Head of caudate nucleus (tissue), 42 donors: ENCODE measurements around the gene DDX41.
"Not testable (repeated sequence)": the region's sequence is repeated elsewhere in the genome, so short reads cannot be mapped to it uniquely, and the experiment has no call there.

Source experiments
- DNase-seq, 42 donors: peaks; one replicate each; pipeline versions ENCODE4 v3.0.0 to v3.0.0-alpha.2; 2020 to 2021; ENCODE audit warnings: mixed read lengths in 7 of 42
- intact Hi-C: fragments of 100-400 bp; cut with DNase I; formaldehyde crosslinking; loops from one replicate; pipeline ENCODE4 v1.15.0; 2022

DDX41 gene

DNA sequence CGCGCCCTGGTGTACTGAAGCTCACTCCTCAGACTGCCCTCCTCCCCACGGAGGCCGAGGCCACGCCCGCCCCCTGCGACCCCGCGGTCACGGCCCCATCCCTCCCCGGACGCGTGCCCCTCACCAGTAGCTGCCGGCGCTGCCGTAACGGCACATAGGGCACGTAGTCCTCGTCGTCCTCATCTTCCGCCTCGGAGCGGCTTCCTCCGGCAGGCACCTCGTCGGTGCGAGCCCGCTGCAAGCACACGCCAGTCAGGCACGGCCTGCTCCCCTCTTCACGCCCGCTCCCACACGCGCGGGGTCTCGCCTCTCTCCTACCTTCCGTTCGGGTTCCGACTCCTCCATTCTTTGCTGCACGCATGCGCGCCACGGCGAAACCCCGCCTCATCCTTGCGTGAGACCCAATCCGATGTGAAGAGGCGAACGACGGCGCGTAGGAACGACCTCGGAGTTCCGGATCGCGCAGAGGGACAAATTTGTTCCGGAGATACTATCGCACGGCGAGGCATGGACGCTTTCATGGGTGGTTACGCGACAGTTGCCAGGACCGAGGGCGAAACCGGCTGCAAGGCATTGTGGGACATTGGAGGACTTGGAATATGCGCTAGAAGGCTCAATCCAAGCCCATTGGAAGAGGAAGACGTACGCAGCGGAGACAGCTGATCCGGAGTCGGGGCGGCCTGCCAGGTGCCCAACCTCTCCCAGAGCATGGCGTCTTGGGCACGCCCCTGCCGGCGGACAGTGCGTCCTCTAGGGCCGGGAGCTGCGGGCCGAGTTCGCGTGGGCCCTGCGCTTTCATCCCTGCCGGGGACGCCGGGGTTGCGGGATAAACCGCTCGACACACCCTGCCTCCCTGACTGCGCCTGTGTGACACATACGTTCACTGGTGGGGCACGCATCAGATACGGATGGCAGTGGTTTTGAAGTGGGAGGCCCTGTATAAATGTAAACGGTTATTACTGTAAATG is at the start of gene DDX41:
Gene DDX41 (minus strand): TSS at position 361 of the 968 bp plus-strand sequence. CDS start 16 bp downstream, at position 345.
- intact Hi-C loops: loop anchor here (2.0 to 5.0 kb wide), 2 partner anchors 38 to 90 kb away; partner anchors contain the start of genes FAM193B and GRK6

DNA sequence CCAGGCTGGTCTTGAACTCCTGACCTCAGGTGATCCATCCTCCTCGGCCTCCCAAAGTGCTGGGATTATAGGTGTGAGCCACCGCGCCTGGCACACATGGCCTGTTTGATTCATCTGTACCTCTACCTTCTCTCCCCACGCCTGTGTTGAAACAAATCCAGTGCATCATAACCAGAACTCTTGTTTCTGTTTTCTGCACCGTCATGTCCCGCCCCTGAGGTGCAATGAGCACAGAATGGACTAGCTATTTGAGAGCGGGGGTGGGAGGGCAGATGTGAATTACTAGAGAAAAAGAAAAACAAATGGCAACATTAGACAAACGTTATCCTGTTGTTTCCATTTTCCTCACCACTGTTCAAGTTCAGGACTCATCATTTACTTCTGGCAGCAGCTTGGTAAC is 48.3 kb upstream of the DDX41 start:
- intact Hi-C loops: no loop called here
- DNase-seq: no peak

More for the DNA sequence above, at the start of gene DDX41:
- DNase-seq: peak; percentile 93 to 99 (median 97)

DNA sequence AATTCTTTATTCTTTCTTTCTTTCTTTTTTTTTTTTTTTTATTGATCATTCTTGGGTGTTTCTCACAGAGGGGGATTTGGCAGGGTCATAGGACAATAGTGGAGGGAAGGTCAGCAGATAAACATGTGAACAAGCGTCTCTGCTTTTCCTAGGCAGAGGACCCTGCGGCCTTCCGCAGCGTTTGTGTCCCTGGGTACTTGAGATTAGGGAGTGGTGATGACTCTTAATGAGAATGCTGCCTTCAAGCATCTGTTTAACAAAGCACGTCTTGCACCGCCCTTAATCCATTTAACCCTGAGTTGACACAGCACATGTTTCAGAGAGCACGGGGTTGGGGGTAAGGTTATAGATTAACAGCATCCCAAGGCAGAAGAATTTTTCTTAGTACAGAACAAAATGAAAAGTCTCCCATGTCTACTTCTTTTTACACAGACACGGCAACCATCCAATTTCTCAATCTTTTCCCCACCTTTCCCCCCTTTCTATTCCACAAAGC is 42.7 kb upstream of the DDX41 start:
- intact Hi-C loops, DNase-seq: not testable (repeated sequence)

DNA sequence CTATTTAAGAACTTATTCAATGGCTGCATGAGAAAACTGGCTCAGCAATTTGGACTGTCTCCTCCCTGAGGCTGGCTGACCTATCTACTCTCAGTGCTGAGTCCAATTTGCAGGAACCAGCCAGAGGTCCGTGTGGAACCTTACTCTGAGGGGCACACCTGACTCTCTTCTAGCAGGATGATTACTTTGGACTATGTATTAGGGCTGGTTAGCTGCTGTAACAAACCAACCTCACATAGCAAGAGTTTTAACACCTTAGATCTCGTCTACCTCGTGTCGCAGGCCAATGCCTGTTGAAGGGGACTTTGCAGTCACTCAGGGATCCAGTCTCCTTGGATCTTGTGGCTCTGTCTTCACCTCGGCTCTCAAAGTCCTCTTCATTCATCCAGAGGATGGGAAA is 41.0 kb upstream of the DDX41 start:
- DNase-seq: no peak
- intact Hi-C loops: no loop called here

DNA sequence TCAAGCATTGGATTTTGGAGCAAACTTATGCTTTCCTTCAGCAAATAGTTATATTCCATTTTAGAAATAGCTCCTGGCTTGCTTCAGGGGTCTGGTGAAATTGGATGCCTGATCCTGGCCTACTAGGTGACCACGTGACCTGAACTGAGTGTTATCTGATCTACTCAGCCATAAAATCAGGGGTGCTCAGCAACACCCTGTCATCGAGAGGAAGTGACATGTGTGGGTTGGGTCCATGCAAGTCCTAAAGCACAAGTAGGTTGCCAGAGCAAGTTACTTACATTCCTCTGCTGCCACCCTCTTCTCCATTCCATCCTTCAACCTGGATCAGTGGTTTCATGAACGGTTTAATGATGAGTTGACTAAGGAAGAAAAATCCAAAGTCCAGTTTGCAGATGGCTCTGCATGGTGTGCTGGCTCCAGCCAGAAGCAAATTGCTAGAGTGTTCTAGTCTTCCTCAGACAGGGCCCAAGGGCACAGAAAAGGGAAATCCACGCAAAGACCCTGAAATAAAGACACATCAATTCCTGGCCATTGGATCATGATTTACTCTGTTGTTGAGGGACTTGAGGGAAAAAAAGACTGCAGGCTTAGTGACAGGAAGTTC is 40.4 kb upstream of the DDX41 start:
- intact Hi-C loops: no loop called here
- DNase-seq: no peak

DNA sequence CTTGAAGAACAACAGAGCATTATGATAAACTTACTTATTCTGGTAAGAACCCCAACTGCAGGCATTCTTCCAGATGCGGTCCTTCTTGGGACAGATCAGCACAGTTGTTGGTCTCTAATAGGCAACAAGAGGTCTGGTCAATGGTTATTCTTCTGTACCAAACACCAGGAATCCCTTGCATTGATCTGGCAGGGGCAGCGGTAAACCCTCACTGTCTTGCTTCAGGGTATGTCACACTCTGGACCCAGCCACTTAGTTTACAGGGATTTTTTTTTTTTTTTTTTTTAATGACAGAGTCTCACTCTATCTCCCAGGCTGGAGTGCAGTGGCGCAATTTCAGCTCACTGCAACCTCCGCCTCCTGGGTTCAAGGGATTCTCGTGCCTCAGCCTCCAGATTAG is 38.9 kb upstream of the DDX41 start:
- DNase-seq: no peak
- intact Hi-C loops: loop anchor here (2.0 kb wide), 1 partner anchor 39 kb away; the partner anchor contains the start of gene DDX41

DNA sequence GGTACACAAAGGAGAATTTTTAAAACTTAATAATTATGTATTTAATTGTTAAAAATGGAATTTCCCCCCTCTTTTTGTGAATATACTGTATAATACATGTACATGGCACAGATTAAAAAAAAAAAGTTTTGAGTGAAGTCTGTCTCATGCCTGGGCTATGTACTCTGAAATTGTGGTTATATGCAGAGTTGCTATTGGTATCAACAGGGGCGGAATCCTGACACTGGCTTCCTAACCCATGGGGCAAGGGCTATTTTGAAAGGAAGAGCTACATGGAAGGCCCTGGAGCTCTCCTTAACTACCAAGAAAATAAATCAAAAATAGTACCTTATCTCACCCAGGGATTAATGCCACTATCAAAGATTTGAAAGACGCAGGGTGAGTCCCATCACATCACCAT is 38.5 kb upstream of the DDX41 start:
- no peak for DNase-seq
- intact Hi-C loops: loop anchor here (2.0 kb wide), 1 partner anchor 38 kb away; the partner anchor contains the start of gene DDX41

DNA sequence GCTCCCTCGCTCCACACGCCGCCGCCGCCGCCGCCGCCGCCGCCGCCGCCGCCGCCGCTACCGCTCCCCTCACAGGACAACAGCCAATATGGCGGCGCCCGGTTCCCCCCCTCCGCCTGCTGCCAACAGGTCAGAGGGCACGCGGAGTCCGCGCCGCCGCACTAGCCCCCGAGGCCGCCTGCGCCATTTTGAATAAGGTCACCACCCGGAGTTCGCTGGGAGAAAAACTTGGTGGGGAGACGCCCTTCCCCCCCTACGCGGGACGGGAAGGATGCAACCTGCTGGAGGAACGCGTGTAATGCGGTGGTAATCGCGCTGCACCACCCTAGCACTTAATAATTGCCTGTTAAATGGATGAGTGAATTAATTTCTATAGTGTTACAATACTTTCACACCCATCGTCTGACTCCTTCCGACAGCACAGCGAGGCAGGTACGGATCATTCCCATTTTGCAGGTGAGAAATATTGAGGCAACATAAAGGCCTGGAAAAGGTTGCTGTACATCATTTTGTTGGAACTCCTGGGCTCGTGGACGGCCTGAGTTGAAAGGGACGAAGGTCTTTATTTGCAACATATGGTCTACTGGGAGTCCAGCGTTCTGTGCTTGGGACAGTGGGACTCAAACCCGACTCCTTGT is 37.8 kb upstream of the DDX41 start, which contains the start of gene FAM193B:
Gene FAM193B (minus strand): TSS at position 90 of the 638 bp plus-strand sequence. CDS start 105 bp downstream, outside the sequence.
- intact Hi-C loops: loop anchor here (2.0 to 5.0 kb wide), 2 partner anchors 38 kb away; partner anchors contain the start of genes DDX41 and TMED9
- DNase-seq: peak; percentile 93 to 98 (median 96)

DNA sequence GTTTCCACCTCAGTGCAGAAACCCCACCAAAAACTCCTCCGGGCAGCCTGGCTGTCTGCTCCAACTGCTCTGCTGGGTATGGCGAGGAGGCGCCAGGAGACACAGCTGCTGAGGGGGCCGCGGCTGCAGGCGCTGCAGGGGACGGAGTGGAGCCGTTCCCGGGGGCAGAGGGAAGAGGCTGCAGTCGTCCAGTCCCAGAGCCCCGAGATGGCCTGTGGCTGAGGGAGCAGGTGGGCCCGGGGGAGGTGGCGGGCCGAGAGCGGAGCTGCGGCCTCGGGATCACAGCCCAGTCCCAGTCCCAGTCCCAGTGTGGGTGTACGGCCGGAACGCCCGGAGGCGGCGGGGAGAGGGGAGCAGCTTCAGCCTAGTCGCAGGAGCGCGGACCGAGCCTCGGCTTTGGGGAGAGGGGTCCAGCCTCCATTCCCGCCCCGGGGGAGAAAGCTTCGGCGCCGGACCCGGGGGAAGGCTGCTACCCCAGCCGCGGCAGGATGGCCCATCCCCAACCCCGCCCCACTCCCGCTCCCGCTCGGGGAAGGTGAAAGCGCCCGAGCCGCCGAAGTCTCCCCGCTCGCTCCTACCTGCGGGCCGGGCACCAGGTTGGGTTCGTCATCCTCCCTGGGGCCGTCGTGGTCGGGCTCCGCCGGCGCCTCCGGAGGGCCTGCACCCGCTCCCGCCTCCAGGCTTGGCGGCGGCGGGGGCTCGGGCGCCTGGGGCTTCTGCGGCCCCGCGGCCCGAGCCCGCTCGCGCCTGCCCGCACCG is 37.1 kb upstream of the DDX41 start:
- DNase-seq: peak in 38 of 42 donors; percentile 11 to 73 (median 45)
- intact Hi-C loops: loop anchor here (2.0 to 5.0 kb wide), 2 partner anchors 37 to 38 kb away; partner anchors contain the start of genes DDX41 and TMED9

DNA sequence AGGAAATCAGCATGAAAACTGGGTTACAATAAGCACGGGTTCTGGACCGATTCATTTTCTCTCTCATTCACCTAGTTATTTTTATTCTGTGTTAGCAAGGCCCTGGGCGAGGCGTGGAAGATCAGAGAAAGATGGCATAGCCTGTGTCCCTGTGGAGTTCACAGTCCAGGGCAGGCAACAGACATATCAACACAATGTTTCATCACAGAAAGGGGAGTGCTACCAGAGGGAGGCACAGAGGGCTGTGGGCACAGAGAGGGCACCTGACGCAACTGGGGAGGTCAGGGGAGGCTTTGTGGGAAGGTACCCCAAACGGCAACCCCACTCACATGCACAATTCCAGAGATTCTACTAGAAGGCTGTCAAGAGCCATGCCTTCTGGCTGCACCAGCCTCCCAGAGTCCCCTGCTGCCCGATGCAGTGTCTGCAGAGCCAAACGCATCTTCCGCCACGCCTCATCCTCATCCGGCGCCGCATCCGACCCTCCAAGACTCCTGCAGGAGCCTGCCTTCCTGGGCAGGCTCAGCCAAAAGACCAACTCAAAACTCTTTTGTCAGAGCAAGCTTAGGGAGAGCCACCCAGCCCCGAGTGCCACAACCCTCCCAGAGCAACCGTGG is 36.2 kb upstream of the DDX41 start:
- peak in 26 of 42 donors; percentile 3 to 52 (median 31) for DNase-seq
- intact Hi-C loops: loop anchor here (5.0 kb wide), 1 partner anchor 39 kb away; the partner anchor contains the start of gene TMED9

DNA sequence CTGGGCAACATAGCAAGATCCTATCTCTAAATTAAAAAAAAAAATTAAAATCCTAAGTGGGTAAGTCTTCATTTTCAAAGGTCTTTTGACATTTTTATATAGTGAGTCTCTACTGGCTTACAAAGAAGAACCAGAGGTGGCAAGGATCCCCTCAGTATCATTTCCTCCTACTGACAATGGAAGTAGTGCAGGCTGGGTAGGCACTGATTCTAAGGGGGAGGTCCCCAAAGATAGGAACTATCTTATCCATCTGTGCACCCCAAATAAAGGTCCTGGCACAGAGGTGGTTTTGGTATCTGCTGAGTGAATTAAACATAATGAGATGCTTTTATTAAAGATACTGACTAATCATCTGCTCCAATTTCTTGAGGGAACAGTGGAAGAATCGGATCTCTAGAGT is 33.4 kb upstream of the DDX41 start:
- no peak for DNase-seq
- intact Hi-C loops: loop anchor here (5.0 kb wide), 1 partner anchor 42 kb away; the partner anchor contains the start of gene TMED9

DNA sequence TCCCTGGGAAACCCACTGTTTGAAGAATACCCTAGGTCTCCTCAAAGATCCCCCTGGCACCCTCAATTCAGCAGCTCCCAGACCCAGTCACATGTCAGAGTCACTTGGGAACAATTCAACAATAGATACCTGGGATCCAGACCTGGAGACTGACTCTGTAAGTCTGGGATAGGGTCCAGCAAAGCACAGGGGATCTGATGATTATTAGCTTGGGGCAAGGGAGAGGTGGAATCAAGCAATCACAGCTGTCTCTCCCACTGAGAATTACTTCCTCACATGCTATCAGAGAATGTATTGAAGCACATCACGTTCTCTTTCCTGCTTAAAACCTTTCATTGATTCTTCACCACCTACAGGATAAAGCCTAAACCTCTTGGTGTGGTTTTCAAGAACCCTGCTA is 31.7 kb upstream of the DDX41 start:
- DNase-seq: no peak
- intact Hi-C loops: no loop called here

DNA sequence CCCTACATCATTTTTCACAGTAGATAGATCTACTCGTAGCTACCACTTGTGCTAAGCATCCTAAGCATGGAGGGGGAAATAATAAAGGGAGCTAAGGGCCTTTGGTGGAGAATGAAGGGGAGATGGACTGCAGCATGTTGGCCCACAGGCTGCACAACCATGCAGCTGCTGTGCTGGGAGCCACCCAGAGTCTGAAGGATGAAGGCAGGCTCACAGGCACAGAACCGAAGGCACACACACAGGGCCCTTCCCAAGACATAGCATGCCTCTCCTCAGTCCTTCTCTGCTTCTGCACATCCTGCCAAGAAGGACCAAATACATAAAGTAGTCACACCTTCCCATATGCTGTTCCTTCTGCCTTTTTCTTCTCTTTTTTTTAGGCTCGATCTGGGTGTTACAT is 31.0 kb upstream of the DDX41 start:
- intact Hi-C loops: no loop called here
- no peak for DNase-seq

DNA sequence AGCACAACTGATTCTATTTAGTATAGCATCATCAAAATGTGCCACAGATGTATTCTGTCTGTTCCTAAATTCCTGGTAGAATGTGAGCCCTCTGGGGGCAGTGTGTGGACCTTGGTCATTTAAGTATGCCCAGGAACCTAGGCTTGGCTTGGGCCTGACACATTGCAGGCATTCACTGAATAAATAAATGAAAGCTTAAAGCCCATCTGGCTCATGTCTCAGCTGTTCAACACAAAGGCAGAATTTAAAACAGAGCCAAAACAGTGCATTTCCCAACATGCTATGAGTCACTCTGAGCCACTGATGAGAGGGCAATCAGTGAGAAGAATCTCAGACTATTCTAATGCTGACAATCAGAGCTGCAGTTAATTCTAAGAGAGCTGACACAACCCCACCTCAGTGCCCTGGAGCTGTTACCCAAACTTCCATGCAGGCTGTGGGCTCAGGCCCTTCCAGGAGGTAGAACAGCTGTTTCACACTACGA is 29.5 kb upstream of the DDX41 start:
- intact Hi-C loops: no loop called here
- peak in 23 of 42 donors; percentile 4 to 81 (median 40) for DNase-seq

DNA sequence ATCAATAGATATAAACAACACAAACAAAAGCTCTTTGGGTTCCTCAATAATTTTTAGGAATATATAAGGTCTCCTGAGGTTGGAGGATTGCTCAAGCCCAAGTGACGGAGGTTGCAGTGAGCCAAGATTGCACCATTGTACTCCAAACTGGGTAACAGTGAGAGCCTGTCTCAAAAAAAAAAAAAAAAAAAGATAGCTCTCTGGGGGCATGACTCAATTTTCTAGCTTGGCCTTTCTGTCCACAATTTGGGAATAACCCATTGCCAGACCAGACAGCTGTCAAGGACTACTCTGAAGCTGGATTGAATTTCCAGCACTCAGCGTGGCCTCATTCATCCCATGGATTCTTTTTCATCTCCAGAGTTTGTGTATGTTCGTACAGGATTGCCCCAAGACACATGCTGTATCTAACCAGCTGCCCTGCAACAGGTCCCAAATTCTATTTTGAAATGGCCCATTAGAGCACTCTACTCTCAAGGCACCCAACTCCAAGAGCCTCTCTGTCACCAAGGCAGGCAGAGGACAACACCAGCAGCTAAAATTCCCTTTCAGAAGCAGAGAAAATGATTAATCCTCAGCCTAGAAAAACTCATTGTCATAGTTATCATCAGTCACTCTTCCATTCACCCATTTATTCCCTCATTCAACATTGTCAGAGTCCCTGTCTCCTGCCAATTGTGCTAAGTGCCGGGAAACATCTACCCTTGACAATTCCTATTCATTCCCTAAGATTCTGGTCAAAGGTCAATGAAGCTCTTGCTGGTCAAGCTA is 28.9 kb upstream of the DDX41 start:
- intact Hi-C loops: no loop called here
- peak in 9 of 42 donors; percentile 9 to 69 (median 24) for DNase-seq

DNA sequence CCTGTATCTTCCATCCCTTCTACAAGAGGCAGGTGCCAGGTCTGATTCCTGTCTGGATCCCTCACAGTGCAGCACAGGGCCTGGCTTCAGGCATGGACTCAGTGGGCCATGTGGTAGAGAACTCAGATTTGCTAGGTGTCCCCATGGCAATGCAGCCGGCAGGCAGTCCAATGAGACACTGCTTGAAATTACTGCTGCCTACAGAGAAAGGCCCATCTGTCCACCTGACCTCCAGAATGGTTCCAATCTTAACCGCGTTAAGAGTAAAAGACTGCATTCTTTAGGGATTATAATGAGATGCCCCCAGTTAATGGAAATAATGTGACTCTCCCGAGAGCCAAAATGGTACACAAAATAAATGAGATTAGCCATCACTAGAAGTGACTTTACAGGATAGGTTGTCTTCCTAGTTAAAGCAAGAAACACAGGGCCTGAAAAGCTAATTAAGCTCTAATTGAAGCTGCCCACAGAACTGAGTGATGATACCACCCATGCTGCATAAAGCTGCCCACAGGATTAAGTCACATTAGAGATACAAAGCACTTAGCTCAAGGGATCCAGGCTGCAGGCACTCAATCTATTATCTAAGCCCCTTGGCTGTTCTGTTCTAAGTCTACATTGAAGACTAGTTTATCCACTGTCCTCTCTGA is 26.2 kb upstream of the DDX41 start:
- intact Hi-C loops: no loop called here
- DNase-seq: no peak
